NAMALWA (cell line): ENCODE data around the gene SRGAP2B.
"Not testable (repeated sequence)": the region's sequence is repeated elsewhere in the genome, so short reads cannot be mapped to it uniquely, and the experiment has no call there.

ENCODE experiments used
- DNase-seq: peaks from one replicate; pipeline ENCODE4 v3.0.0-alpha.2; 2015; ENCODE audit warnings: low spot score

SRGAP2B gene

DNA sequence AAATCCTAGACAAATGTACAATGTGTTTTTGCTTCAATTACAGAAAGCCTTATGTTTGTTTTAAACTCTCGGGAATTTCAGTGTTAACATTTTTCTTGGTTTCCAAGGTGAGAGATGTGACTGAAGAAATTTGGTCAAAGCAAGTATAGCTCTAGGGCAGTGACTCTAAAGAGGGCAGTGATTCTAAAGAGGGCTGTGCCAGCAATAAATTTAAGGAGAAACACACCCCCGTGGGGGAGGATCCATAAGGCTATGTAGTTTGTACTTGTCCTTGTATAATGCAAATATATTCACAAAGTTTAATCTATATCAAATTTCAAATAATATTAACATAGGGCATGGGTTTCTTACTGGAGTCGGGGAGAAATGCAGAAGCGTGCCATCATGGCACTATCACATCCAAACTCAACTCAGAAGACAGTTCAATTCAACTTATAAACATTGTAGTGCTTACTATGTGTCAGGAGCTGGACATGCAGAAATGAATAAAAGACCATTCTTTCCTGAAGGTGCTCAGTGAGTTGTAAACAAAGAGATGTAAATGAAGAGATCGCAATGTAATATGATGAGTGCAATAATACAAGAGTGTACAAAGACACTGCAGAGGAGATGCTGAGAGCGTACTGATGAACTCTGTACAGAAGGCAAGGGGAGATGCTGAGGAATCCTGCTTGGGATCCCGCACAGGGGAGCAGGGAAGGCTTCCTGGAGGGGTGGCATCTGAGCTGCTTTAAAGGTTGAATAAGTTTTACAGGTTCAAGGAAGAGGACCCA is 12.5 kb downstream of the SRGAP2B start:
- DNase-seq, result not testable (repeated sequence)

DNA sequence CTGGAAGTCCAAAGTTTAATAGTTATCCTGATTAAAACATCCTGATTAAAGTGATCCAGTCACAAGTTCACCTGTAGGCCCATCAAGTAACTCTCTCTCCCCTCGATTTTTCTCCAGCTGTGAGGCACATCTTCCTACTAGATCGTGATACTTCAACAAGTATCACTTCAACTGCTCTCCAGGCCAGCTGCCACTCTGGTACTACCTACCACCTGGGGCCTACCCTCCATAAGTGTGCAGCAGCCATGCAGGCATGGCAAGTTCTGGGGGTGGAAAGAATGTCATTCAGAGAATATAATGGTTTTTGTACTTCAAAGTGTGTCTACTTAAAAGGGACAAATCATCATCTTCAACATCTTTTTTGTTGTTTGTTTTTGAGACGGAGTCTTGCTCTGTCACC is 14.9 kb downstream of the SRGAP2B start:
- not testable (repeated sequence) for DNase-seq

DNA sequence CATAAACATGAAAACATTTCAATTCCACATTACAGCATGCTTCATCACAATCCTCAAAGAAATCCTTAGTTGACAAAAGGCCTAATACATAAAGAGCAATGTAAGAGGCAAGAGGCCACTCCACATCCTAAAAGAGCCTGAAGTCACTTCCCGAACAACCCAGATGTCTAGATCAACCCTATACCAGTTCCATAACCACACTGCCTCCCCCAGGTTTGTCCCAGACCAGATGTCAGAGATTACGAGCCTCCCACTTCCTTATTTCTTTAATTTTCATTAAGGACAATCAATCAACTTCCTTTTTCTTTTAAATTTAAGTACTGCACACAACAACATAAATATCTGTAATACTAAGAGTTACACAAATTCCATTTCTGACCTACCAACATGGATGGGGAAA is 15.4 kb downstream of the SRGAP2B start:
- peak; percentile 4 for DNase-seq

DNA sequence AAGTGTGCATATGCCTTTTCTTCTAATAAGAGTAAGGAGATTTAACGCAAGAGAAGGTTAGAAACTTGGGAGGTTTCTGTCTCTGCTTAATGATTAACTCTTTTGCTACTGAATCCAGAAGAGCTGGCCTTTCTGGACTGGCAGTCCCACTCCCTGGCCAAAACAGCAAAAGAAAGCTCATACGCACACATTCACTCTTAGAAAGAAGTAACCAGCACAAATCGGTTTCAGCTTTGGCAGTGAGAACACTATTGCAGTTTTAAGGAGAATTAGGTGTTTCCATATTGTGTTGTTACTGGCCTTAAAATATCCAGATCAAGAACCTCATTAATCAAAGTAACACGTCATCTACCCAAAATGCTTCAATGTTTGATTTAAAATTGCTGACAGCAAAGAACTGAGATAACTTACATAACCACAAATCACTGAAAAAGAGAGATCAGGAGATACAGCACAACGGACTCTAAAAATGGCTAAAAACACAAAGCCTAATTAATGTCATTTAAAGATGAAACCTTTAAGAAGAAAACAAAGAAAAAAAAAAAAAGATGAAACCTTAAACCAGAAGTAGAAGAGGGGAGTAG is 16.2 kb downstream of the SRGAP2B start:
- not testable (repeated sequence) for DNase-seq

DNA sequence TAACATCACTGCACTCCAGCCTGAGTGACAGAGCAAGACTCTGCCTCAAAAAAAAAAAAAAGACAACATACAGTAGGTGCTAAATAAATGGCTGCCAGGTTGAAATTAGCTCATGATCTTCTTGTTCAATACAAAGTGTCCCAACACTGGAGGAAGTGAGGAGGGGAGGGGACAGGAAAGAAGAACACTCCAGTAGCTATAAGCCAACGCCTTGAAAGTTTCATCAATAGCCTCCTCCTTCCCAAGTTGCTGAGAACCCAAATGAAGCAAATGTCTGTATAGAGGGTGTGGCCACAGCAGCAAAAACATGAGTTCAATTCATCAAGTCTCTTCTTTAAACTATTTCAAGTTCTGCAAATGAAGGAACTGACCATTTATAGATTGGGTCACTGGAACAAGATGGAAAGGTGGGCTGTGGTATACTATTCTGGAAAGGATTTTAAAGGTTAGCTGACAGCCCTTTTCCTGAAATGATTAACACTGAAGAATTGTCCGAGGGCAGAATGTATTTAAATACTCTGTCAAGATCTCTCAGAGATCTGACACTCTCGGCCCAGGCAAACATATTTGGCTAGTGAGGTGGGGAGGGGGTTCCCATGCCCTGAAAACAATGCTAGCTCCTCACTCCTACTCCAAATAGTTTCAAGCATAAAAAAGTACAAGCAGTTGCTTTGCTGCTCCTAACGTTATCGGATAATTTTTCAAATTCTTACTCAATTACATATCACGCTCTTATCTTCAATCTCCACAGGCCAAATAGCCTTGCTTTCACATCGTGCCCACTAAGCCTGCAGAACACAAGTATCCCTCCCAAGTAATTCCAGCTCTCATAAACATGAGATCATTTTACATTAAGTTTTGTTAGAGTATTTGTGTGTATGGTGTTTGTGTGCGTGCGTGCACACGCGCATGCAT is 17.0 kb downstream of the SRGAP2B start:
- DNase-seq, result not testable (repeated sequence)

DNA sequence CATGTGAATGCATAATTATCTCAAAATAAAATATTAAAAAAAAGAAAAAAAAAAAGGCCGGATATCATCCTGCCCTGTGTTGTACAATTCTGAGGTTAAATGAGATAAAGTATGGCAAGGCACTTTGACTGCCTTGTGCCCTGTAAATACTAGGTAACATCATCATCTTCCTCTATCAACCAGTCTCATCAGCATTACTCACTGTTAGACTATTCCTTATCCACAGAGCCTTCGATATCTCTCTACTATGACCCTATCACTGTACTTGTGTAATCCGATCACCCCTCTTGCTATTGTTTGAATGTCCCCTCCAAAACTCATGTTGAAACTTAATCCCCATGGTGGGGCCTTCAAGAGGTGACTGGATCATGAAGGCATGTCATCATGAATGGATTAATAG is 18.3 kb downstream of the SRGAP2B start:
- not testable (repeated sequence) for DNase-seq

DNA sequence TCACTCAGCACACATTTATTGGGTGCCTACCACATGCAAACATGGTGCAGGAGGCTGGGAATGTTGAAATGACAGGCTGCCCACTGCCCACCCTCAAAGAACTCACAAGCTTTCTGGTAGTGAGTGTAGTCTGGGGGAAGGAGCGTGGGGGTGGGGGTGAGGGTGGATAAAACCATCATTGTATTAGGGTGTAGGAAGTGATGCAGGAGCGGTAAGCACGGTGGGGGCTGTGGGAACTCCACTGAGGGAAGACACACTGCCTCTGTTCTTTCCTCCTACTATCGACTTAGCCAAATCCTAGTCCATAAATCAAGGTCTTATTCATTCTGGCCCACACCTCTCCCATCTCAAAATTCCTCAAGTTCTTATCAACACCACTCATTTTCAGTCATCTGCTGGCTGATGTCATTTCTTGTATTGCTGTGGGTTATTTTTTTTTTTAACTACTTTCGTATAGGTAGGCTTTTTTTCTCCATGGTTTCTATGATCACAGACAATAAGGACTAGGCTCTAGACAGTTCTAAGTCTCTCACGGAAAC is 21.0 kb downstream of the SRGAP2B start:
- not testable (repeated sequence) for DNase-seq

DNA sequence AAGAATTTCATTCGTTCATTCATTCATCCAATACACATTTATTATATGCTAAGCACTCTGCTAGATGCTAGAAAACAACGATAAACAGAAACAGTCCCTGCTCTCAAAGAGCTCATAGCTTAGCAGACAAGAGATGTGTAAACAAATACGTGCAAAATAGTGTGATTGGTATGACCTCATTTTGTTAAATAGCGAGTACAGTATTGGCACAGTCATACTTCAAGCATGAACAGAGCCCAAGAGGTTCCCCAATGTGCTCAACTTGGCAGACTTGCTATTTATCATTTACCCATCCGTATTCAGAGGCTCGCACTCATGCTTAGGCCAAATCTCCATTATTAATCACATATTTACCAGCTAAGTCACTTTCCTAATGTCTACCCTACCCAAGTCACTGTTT is 23.6 kb downstream of the SRGAP2B start:
- not testable (repeated sequence) for DNase-seq

DNA sequence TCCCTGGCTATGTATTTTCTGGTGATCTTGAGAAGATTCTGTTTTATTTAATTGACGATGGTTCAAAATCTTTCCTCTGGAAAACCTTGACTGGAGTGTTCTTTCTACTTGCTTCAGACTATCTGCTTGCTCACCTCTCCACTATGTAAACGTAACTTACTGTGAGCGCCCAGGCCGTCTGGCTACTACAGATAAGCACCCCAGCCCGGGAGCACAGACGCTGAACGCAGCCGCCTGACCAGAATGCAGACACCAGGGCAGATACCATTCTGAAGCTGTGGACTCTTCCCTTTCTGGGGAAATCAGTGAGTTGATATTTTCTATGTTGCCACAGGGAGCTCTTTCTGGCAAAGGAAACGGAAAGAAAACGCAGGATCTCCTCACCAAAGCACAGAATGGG is 28.6 kb downstream of the SRGAP2B start:
- not testable (repeated sequence) for DNase-seq

DNA sequence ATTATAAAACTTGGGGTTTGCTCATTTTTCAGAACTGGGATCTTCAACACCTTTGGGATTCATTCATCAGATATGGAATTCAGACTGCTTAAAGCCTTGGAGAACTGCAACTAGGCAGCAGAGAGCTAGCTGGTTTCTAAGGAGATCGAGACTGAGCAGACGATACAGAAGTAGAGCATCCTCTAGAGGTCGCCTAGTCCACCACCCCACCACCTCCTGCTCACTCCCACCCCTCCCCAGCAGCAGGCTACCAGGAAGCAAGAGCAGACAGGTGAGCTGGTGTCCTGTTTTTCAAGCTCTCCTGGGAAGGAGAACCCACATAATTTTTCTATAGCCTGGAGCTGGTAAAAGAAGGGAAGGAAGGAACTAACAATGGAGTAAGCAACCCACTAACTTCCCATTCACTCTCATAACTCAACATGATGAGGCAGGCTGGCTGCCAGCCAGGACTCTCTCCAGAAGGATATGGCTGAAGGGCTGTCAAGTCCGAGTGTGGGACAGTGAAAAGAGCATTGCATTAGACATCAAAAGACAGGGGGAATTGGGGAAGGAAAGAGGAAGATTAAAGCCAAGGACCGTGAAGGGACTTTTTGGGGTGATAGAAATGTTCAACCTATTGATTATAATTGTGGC is 29.8 kb downstream of the SRGAP2B start:
- DNase-seq, result not testable (repeated sequence)

DNA sequence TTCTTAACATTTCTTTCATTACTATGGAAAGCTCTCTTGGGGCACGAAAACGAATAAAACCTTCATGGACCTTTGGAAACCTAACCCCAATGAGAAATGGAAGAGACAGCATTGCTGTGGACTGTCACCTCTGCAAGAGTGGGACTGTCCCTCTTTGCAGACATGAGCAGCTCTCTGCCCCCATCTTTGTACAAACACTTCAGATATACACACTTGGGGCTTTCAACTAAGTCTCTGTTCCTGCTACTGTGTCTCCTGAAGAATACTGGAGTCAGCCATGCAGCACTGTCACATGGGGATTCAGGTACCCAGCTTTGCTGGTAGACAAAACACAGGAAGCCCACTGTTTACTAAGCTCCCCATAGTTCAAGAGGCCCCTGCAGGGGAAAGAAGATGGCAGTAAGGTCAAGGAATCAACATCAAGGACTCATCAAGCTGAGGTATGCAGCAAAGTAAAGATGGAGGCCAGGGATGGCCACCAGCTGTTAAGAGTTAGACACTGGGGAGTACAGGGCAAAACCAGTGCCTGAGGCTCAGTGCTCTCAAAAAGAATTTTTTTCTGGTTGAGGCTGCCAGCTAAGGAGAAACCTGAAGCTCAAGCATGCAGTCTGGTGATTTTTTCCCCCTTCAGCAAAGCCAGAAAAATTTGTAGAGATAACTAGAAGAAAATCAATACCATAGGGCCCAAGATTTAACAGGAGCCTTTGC is 31.0 kb downstream of the SRGAP2B start:
- DNase-seq, result not testable (repeated sequence)

DNA sequence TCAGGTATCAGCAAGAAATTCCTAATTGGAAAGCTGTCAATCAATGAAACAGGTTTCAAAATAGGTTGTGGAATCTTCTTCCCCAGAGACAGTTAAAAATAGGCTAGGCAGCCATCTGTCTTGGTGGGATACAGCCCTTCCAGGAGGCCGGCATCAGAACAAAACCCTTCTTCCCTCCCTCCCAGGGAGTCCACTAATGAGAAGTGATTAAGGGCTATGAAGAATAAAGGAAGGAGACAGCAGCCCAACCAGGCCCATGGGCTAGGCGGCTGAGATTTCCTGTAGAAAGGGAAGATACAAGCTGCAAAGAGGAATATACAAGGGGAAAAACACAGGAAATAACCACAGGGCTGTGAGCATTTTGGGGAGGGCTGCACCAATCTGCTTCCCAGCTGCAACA is 31.8 kb downstream of the SRGAP2B start:
- DNase-seq, result not testable (repeated sequence)

DNA sequence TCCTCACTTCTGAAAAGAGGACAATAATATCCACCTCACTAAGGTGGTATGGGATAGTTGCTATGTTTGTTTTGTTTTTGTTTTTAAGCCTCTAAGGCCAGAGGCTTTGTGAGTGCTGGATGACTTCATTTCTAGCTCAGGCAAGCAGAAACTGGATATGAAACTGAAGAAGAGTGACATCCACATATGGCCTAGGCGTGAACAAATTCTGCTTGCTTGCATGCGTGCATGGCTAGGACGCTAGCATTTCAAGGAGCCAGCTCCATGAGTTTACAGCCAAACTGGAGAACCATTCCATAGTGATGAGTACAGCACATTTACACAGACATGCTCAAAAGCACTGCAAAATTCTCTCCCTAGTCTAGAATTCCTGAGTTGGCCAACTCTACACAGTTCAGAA is 36.9 kb downstream of the SRGAP2B start:
- not testable (repeated sequence) for DNase-seq

DNA sequence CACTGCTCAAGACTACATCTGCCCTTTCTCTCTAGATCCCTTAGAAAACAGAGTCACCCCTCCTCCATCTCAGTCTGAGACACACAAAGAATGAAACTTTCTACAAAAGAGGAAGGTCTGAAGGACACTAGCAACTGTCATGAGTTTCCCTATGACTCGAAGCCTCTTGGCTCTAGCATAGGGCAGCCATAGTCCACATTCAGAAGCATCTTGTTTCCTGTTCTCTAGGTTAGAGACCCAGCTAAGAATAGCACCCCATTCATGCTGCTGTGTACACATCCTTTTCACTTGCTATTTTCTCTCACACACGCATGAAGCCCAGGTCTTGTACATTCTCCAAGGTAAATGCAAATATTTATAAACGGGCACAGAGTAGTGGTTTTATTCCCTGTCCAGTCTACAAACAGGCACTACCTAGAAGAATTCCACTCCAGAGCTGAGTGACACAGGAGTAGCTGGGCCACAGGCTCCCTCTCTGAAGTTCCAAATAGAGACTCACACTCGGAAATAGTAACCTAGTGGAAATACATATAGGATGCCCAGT is 39.8 kb downstream of the SRGAP2B start:
- not testable (repeated sequence) for DNase-seq

DNA sequence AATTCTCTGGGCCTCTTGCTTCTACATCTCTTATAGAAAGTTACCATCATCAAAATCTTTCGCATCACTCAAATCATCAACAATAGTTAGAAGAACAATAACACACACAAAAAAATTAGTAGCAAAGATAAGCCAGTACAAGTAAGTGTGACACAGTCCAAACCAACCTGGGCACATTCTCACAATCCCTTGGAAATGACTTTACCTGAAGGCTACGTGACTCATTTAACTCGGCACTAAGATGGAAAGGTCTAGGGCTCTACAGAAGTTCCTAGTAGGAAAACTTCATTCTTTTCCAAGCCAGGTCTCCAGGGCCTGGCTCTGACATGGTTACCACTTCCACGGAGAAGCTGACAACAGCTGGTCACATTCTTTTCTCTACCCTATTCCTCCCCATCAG is 41.7 kb downstream of the SRGAP2B start:
- DNase-seq, result not testable (repeated sequence)

DNA sequence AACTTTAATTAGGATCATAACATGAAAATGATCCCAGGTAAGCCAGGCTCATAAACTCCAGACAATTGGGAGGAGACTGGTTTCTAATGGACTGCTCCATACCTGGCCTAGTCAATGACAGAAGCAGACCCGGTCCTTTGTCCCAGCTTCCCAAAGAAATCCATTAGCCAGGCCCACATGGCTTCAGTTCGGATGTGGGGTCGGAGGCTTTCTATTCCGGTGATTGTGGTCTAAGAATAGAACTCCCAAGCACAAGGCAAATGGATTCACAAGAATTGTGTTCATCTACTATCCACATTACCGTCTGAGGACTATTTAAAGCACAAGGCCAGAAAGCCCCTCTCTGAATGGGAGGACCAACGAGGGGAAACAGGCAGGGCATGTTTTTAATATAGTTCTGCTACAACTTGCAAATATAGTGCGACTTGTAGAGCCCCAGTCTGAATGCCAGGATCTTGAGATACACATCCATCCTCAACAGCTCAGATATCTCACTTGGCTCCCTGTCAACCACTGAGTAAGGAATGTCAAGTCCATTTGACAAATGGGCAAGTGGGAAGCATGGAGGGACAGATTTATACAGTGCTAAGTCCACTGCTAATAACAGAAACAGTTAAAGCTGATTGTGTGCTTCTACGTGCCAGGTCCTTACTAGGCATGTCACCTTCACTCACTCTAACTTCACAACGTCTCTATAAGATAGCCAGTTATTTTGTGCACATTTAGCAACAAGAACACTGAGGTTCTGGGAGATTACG is 42.9 kb downstream of the SRGAP2B start:
- not testable (repeated sequence) for DNase-seq

DNA sequence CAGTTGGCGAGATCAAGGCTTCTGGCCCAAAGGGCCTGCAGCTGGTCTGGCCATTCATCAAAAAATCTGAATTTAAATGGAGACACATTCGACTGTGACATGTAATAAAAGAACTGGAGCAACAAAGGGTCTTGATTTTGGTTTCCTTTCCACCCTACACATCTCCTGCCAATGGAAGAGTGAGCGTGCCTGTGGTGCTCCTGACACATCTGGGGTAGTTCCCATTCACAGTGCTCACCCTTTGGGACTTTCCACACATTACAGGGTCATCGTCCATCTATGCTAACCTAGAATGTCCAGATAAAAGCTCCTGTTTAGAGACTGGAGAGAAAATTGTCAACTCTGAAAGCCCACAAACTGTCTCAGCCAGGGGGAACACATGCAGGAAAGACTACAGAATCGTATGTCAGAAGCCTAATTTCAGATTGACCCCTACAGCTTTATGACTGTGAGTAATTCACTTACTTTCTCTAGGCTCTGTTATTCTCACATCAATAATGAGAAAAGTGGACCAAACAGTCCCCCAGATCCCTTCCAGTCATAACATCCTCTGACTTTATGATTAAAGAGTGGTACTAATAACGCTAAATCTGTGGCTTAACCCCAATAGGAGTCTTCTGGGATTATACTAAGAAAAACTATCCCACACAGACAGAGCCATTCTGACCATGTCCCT is 46.8 kb downstream of the SRGAP2B start:
- not testable (repeated sequence) for DNase-seq

DNA sequence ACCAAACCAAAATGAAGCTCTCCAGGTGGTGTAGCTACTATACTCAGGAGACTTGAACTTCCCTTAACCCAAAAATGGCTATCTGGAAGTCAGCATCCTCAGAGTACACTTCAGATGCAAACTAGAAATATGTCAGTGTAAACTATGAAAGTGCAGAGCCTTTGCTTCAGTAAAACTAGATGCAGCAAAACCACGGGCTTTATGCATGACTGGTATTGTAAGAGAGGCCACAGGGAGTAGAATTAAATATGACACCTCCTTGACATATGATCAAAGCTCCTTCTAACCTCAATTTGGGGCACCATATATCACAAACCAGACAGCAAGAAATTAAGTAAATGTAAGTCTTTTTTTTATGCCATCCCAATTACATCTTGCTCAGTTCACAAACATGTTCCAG is 47.6 kb downstream of the SRGAP2B start:
- not testable (repeated sequence) for DNase-seq

DNA sequence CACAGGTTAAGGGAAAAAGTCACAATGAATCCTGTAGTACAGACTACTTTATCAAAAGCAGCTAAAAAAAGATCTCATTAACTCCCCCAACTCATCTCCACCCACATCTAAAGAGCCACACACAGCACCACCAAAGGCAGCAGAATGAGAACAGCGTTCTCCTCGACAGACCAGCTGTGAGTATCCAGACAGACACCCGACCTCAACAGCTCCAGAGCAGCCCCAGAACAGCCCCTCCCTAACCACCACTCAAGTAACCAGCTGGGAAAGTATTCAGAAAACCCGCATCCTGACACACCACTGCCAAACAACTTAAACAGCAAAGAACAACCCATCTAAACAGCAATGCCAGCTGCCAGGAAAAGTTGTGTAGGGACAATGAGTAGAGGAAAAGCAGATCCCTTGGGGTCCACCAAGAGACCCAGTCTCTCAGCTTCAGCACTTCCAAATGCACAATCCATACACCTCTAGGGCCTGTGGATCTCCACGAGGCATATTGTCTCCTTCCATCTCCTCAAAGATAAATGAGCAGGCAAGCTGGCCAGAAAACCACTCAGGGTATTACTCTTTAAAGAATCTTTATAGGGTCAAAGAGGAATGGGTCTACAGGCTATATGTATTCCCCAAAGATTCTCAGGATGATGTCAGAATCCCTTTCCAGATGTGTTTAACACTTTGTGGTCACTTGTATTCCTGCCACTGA is 49.4 kb downstream of the SRGAP2B start:
- not testable (repeated sequence) for DNase-seq
